ENCODE results near the gene SPATC1L.

SPATC1L gene

GRCh38 chr21:46111193-46111571 lies 73.1 kb downstream of the SPATC1L start:
- no peak for DNase-seq
